Measurements from ENCODE around the gene LMBRD2.
A peak's percentile ranks its signal among the peaks of the same experiment; 100 is the strongest.
"Not testable (repeated sequence)": the region's sequence is repeated elsewhere in the genome, so short reads cannot be mapped to it uniquely, and the experiment has no call there.

The LMBRD2 gene

GRCh38 chr5:36160617-36161016, 8.9 kb upstream of the LMBRD2 start:
- no peak for DNase-seq

- DNase-seq = no peak
Measured at GRCh38 chr5:36158144-36158543, 6.5 kb upstream of the LMBRD2 start.

GRCh38 chr5:36156619-36157018, 4.9 kb upstream of the LMBRD2 start:
- no peak for DNase-seq

- DNase-seq = no peak
Measured at GRCh38 chr5:36156121-36156601, 4.5 kb upstream of the LMBRD2 start.

GRCh38 chr5:36155291-36155690, 3.6 kb upstream of the LMBRD2 start:
- no peak for DNase-seq

- no peak for DNase-seq
Measured at GRCh38 chr5:36153726-36154125, 2.0 kb upstream of the LMBRD2 start.

GRCh38 chr5:36153298-36153677, 1.6 kb upstream of the LMBRD2 start:
- no peak for DNase-seq

- DNase-seq = no peak
Measured at GRCh38 chr5:36152324-36153297, 924 bp upstream of the LMBRD2 start.

GRCh38 chr5:36150676-36151433, 832 bp downstream of the LMBRD2 start:
- DNase-seq = peak; percentile 58

- DNase-seq = no peak
Measured at GRCh38 chr5:36147681-36148080, 4.0 kb downstream of the LMBRD2 start.

GRCh38 chr5:36146390-36146789, 5.3 kb downstream of the LMBRD2 start:
- DNase-seq = no peak

GRCh38 chr5:36145311-36145710, 6.4 kb downstream of the LMBRD2 start:
- DNase-seq = no peak

GRCh38 chr5:36138900-36139683, 12.6 kb downstream of the LMBRD2 start:
- no peak for DNase-seq

GRCh38 chr5:36136581-36136980, 15.1 kb downstream of the LMBRD2 start:
- DNase-seq = no peak

- no peak for DNase-seq
Measured at GRCh38 chr5:36135988-36136387, 15.7 kb downstream of the LMBRD2 start.

- DNase-seq = not testable (repeated sequence)
Measured at GRCh38 chr5:36133009-36133408, 18.7 kb downstream of the LMBRD2 start.

GRCh38 chr5:36129666-36130065, 22.0 kb downstream of the LMBRD2 start:
- DNase-seq = not testable (repeated sequence)

- no peak for DNase-seq
Measured at GRCh38 chr5:36128795-36129194, 22.9 kb downstream of the LMBRD2 start.

- DNase-seq = no peak
Measured at GRCh38 chr5:36125868-36126267, 25.8 kb downstream of the LMBRD2 start.

GRCh38 chr5:36111238-36111637, 40.4 kb downstream of the LMBRD2 start:
- no peak for DNase-seq

- no peak for DNase-seq
Measured at GRCh38 chr5:36108758-36109460, 42.8 kb downstream of the LMBRD2 start.

- no peak for DNase-seq
Measured at GRCh38 chr5:36105819-36106218, 45.9 kb downstream of the LMBRD2 start.
